T follicular helper cell (primary cell): Measurements from ENCODE around the gene ZBTB17.
"Not testable (repeated sequence)": the region's sequence is repeated elsewhere in the genome, so short reads cannot be mapped to it uniquely, and the experiment has no call there.

Experiments
- DNase-seq: peaks from one replicate; pipeline ENCODE4 v3.0.0-alpha.2; 2020; ENCODE audit warnings: low read depth

ZBTB17 gene

GRCh38 chr1:16011936-16012589 lies 36.2 kb upstream of the ZBTB17 start:
- no peak for DNase-seq

DNA sequence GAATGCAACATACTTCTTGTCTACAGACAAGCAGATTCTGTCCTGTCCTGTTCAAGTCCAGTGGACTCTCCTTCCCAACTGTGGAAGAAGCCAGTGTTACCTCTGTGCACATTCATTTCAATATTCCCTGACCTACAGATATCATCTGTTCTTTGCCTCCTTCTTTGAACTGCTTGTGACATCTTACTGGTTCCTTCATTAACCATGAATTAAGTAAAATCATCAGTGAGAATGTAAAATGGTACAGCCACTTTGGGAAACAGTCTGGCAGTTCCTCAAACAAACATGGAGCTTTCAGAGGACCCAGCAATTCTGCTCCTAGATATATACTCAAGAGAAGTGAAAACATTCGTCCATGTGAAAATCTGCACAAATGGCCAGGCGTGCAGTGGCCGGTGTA lies 34.9 kb upstream of the ZBTB17 start:
- DNase-seq = no peak

DNA sequence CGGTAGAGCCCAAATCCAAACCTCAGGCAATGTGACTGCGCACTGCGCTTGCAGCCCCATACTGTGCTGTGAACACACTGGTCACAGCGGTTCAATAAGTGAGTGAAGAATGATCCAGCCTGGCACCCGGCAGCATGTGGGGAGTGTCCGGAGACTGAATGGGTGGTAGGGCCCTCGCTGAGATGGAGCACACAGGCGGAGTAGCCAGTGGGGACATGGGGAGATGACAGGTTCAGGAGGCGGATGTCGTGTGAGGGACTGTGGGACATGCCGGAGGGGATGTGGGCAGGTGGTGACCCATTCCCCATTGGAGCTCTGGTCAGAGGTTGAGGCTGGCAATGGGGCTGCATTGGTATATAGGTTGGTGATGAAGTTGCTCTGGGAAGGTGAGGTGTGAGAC lies 33.8 kb upstream of the ZBTB17 start:
- no peak for DNase-seq

DNA sequence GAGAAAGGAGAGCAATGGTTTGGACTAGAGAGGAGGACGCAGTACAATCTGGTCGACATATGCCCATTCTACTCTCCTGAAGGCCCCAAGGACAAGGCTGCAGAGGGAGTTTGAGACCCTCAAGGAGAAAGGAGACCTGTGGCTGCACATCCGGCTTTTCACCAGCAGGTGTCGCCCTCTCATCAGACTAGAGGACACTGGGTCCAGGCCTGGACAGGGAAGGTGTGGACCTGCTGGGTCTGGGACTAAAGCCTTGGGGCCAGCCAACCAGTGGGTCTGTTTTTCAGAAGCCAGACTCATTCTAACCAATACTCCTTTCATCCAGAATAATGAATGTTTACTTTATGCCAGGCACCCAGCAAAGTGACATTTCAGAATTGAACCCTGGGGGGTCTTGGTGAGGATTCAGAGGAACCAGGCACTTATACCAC lies 33.1 kb upstream of the ZBTB17 start:
- DNase-seq = peak; percentile 57

DNA sequence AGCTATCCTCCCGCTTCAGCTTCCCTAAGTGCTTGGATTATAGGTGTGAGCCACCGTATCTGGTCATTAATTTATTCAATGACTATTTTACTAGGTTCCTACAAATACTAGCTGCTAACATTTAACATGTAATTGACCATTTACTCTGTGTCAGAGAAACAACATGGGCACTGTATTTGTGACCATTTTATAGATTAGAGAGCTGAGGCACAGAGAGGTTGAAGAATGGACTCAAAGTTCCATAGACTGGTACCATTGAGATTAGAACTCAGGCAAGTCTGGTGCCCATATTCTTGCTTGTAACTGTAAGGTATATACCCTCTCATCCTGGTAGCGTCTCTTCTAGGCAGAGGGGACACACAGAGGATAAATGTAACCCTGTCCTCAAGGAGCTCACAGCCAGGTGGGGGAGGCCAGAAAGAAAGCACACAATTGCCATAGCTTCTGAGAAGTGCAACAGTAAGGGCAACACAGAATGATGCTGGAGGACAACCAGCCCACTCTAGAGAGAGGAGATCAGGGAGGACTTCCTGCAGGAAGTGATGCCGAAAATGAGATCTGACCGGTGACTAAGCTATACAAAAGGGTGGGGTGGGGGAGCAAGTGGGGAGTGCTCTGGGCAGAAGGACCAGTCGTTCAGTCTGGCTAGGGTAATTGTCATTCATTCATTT lies 31.9 kb upstream of the ZBTB17 start:
- DNase-seq = no peak

GRCh38 chr1:16006552-16007485 lies 30.9 kb upstream of the ZBTB17 start:
- no peak for DNase-seq

DNA sequence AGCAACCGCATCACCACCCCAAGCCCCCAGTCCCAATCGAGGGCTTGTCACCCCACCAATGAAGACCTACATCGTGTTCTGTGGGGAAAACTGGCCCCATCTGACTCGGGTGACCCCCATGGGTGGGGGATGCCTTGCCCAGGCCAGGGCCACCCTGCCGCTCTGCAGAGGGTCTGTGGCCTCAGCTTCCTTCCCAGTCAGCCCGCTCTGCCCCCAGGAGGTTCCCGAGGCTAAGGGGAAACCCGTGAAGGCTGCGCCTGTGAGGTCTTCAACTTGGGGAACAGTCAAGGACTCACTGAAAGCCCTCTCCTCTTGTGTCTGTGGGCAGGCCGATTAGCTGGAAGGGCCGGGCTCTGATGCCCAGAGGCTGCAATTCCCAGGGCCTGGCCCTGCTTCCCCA lies 30.1 kb upstream of the ZBTB17 start:
- no peak for DNase-seq

DNA sequence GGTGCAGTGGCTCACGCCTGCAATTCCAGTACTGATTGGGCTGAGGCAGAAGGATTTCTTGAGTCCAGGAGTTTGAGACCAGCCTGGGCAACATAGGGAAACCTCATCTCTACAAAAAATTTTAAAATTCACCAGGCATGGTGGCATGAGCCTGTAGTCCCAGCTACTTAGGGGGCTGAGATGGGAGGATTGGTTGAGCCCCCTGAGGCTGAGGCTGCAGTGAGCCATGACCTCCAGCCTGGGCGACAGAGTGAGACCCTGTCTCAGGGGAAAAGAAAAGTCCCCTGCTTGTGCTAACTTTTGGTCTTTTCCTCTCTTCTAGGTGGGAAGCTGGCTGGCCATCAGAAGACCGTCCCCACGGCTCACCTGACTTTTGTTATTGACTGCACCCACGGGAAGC lies 29.7 kb upstream of the ZBTB17 start:
- DNase-seq = no peak

GRCh38 chr1:16001274-16001673 lies 25.4 kb upstream of the ZBTB17 start:
- not testable (repeated sequence) for DNase-seq

GRCh38 chr1:15998929-15999328 lies 23.0 kb upstream of the ZBTB17 start:
- no peak for DNase-seq

DNA sequence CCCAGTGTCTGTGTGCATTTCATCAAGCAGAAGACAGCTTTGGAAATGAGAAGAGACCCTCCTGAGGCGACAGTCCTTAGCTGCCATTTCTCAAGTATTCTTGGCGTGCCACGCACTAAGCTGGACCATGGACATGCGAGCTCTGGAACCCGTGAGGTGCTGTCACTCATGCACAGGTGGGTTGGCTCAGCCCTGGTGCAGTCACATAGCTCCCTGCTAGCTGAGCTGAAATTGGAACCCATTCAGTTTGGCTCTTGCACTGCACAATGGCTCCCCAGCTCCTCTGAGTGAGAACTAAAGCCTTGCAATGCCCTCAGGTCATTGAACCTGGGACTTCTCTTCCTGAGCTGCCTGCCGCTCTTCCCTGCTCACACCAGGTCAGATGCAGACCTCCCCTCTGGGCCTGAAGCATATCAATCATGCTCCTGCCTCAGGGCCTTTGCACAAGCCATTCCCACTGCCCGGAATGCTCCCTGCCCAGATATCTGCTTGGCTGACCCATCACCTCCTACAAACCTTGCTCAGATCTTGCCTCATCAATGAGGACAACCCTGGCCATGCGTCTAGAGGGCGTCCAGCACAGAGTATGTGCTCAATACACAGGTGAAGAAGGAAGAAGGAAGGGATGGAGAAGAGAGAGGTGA lies 21.9 kb upstream of the ZBTB17 start:
- no peak for DNase-seq

- no peak for DNase-seq
These were observed 21.2 kb upstream of the ZBTB17 start for GRCh38 chr1:15997076-15997585.

GRCh38 chr1:15994590-15995351 lies 18.9 kb upstream of the ZBTB17 start:
- DNase-seq = no peak

DNA sequence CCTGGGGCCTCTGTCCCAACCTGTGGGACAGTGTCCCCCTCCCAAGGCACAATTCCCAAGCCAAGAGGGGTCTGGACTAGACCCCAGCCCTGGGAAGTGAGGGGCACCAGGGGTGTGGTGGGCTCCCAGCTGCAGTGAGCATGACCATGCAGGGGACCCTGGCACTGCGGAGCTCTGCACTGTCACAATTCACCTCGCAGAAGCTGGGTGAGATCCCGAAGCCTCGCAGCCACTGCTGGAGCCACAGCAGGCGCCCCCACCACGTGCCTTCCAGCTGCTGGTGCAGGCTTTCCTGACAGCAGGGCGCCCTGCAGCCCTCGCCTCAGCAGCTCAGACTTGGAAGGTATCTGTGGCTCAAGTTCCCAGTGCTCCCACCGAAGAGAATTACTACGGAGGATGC lies 18.2 kb upstream of the ZBTB17 start:
- DNase-seq = no peak

DNA sequence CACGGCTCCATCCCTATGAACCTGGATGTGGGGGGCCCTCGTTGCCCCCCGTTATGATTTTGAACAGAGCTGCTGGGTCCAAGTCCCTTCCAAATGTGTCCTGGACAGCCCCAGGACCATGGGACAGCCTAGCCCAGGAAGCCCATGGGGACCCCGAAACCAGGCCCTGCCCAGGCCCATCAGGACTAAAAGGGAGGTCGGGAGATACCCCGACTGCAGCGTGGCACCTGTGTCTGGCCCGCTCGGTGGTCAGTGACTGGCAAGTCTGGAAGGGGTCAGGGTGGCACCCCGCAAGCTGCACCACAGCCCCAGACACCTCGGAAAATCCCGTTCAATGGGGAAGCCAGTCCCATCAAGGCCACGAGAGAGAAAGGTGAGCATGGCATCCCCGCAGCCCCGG lies 17.8 kb upstream of the ZBTB17 start:
- no peak for DNase-seq

DNA sequence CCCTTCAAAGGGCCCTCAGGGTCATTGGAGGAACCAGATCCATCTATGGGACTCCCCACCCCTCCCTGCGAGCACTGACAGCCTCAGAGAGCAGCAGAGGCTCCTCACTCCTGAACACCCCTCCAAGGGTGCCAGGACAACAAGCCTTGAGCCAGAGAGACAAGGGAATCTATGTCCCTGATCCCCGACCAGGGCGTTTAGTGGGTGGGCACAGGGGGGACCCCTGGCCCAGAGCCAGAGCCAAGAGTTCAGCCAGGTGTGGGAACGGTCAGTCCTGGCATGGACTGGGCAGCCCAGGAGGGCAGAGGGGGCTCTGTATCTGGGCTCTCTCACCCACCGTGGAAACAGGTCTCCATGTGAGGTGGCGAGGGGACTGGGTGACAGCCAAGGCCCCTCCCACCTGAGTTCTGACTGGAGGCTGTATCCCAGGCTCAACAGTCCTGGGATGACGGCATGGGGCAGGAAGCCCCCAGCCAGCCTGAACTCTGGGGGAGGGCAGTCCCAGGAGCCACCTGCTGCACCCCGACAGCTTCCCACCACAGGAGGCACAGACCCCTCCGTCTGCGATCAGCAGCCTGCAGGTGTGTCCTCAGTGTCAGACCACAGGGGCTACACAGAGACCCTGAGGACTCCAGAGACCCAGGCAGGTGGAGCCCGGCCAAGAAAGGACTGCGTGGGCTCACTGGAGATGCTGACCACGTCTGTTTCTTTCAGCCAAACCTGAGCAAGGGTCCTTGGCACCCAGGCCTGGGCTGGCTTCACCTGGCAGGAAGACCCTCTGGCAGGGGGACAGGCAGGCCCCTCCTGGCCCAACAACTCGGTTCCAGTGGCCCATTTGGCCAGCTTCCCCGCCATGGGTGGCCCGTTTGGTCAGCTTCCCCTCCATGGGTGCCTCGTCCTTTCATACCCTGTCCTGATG lies 16.9 kb upstream of the ZBTB17 start:
- no peak for DNase-seq

DNA sequence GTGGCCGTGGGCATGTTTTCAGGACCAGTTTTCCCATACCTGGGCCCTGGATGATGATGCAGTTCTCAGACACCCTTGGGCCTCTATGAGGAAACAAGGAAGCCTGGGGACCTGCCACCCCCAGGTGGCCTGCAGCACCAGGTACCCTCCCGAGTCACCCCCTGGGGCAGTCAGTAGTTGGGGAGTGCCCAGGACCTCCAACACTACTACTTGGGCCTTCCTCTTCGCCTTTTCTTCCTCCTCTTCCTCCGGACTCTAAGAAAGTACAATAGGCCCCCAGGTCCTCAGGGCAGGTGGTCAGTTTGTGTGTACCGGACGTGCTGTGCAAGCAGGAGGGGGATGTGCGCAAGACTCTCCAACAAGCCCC lies 16.3 kb upstream of the ZBTB17 start:
- no peak for DNase-seq

DNA sequence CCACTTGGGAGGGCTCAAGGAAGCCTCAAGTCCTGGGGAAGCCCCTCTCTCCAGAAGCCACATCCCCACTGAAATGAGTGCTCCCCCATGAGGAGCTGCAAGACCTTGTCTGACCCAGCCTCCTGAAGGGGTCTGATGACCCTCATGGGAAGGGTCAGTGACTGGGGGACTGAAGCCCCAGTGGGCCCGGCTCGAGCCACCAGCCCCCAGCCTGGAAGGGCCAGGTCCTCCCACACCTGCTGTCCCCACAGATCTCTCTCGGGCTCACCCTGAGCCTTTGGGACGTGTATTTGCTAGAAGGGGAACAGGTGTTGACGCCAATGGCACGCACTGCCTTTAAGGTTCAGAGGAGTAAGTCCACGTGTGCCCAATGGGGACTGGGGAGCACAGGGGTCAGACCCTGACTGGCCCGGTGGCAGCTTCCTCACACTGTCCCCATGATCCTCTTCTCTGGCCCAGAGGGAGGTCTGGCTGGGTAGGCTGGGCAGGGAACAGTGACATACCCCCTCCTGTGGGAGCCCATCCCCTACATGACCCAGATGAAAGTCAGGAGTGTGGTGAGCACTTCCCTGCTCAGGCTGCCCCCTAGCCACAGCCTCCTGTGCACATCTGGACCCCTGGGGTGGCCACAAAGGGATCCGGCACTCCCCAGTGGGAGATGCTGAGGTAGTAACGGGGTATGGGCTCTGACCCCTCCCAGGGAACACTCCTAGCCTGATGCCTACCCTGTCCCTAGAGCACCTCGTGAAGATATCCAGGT lies 15.7 kb upstream of the ZBTB17 start:
- DNase-seq = no peak

GRCh38 chr1:15989776-15990175 lies 13.9 kb upstream of the ZBTB17 start:
- DNase-seq = no peak
